IMR-90 (cell line): ENCODE measurements around the gene PKD1.

Source experiments
- BHLHE40 ChIP-seq: fragments of 150-350 bp; IDR thresholded peaks from 2 replicates; pipeline ENCODE4 v1.6.1; 2016; ENCODE audit warnings: mild to moderate bottlenecking, low read depth, low read length
- CEBPB ChIP-seq: IDR thresholded peaks from 2 replicates; pipeline ENCODE4 v1.6.1; 2012; ENCODE audit warnings: low read depth, low read length, improper control_type of control experiment
- FOS ChIP-seq: fragments of 150-350 bp; IDR thresholded peaks from 2 replicates; pipeline ENCODE4 v1.6.1; 2016; ENCODE audit warnings: low read depth, low read length
- MAFK ChIP-seq: IDR thresholded peaks from 2 replicates; pipeline ENCODE4 v1.6.1; 2012; ENCODE audit warnings: low read depth, low read length, improper control_type of control experiment
- MXI1 ChIP-seq: IDR thresholded peaks from 2 replicates; pipeline ENCODE4 v1.6.1; 2012; ENCODE audit warnings: low read depth, mild to moderate bottlenecking, low read length, moderate library complexity, borderline replicate concordance
- NFE2L2 ChIP-seq: fragments of 150-350 bp; IDR thresholded peaks from 2 replicates; pipeline ENCODE4 v1.6.1; 2016; ENCODE audit warnings: low read depth, mild to moderate bottlenecking, low read length
- POLR2A ChIP-seq: IDR thresholded peaks from 2 replicates; pipeline ENCODE4 v1.6.1; 2012; ENCODE audit warnings: mild to moderate bottlenecking, low read depth, low read length
- RAD21 ChIP-seq: IDR thresholded peaks from 2 replicates; pipeline ENCODE4 v1.6.1; 2012; ENCODE audit warnings: low read length, improper control_type of control experiment
- RCOR1 ChIP-seq: IDR thresholded peaks from 2 replicates; pipeline ENCODE4 v1.6.1; 2012; ENCODE audit warnings: mild to moderate bottlenecking, low read length, improper control_type of control experiment; ENCODE audit not compliant: insufficient replicate concordance
- RFX5 ChIP-seq: IDR thresholded peaks from 2 replicates; pipeline ENCODE4 v1.8.0; 2012; ENCODE audit warnings: low read depth, mild to moderate bottlenecking, low read length, moderate library complexity
- SMC3 ChIP-seq: fragments of 150-350 bp; IDR thresholded peaks from 2 replicates; pipeline ENCODE4 v1.6.1; 2016; ENCODE audit warnings: low read depth, mild to moderate bottlenecking, antibody characterized with exemption, low read length, moderate library complexity
- TF ChIP-seq, protein P1 (sequence below): conservative IDR thresholded peaks from 2 replicates; pipeline ENCODE4 v1.5.1; 2012; ENCODE audit warnings: mild to moderate bottlenecking, low read depth, low read length, improper control_type of control experiment
- TF ChIP-seq, protein P2 (sequence below): fragments of 150-350 bp; IDR thresholded peaks from 2 replicates; pipeline ENCODE4 v1.6.1; 2016; ENCODE audit warnings: low read depth, mild to moderate bottlenecking, low read length, moderate library complexity, borderline replicate concordance
- TF ChIP-seq, protein P3 (sequence below): fragments of 150-350 bp; IDR thresholded peaks from 2 replicates; pipeline ENCODE4 v1.6.1; 2017; ENCODE audit warnings: mild to moderate bottlenecking, antibody characterized with exemption, low read length, low read depth

DNA sequence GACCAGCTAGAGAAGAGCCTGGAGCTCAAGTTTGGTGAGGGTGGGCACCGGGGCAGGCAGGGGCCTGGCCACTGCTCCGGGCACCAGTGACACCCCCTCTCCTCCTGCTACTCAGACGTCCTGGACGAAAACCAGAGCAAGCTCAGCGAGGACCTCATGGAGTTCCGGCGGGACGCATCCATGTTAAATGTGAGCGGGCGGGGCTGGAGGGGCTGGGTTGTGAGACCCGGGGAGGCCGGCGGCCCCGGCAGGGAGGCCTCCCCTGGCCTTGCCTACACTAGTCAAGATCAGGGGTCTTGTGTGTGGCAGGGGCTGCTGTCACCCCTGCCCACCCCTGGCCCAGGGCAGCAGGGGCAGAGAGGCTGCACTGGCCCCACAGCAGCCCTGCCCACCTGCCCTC, 37.7 kb upstream of the PKD1 start:
- TF ChIP-seq, protein P1, sequence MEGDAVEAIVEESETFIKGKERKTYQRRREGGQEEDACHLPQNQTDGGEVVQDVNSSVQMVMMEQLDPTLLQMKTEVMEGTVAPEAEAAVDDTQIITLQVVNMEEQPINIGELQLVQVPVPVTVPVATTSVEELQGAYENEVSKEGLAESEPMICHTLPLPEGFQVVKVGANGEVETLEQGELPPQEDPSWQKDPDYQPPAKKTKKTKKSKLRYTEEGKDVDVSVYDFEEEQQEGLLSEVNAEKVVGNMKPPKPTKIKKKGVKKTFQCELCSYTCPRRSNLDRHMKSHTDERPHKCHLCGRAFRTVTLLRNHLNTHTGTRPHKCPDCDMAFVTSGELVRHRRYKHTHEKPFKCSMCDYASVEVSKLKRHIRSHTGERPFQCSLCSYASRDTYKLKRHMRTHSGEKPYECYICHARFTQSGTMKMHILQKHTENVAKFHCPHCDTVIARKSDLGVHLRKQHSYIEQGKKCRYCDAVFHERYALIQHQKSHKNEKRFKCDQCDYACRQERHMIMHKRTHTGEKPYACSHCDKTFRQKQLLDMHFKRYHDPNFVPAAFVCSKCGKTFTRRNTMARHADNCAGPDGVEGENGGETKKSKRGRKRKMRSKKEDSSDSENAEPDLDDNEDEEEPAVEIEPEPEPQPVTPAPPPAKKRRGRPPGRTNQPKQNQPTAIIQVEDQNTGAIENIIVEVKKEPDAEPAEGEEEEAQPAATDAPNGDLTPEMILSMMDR: no peak
- TF ChIP-seq POLR2A: no peak
- TF ChIP-seq BHLHE40: no peak
- TF ChIP-seq RCOR1: no peak
- no peak for TF ChIP-seq FOS
- TF ChIP-seq MXI1: no peak
- TF ChIP-seq SMC3: no peak
- TF ChIP-seq NFE2L2: no peak
- TF ChIP-seq MAFK: no peak
- TF ChIP-seq CEBPB: no peak
- TF ChIP-seq, protein P2, sequence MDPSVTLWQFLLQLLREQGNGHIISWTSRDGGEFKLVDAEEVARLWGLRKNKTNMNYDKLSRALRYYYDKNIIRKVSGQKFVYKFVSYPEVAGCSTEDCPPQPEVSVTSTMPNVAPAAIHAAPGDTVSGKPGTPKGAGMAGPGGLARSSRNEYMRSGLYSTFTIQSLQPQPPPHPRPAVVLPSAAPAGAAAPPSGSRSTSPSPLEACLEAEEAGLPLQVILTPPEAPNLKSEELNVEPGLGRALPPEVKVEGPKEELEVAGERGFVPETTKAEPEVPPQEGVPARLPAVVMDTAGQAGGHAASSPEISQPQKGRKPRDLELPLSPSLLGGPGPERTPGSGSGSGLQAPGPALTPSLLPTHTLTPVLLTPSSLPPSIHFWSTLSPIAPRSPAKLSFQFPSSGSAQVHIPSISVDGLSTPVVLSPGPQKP: no peak
- TF ChIP-seq, protein P3, sequence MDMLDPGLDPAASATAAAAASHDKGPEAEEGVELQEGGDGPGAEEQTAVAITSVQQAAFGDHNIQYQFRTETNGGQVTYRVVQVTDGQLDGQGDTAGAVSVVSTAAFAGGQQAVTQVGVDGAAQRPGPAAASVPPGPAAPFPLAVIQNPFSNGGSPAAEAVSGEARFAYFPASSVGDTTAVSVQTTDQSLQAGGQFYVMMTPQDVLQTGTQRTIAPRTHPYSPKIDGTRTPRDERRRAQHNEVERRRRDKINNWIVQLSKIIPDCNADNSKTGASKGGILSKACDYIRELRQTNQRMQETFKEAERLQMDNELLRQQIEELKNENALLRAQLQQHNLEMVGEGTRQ: no peak
- TF ChIP-seq RFX5: no peak
- TF ChIP-seq RAD21: no peak
